ENCODE results near the gene PIM2.

The PIM2 gene

GRCh38 chrX:48918643-48919340 is at the start of gene PIM2:
TSS of gene PIM2 (minus strand) at chrX:48919024. CDS start at chrX:48918834, 190 bp downstream.
- peak; percentile 80 to 84 (median 83) for DNase-seq (ENCODE audit: low read depth in 2 of 3, low spot score in 1 of 3)

DNA sequence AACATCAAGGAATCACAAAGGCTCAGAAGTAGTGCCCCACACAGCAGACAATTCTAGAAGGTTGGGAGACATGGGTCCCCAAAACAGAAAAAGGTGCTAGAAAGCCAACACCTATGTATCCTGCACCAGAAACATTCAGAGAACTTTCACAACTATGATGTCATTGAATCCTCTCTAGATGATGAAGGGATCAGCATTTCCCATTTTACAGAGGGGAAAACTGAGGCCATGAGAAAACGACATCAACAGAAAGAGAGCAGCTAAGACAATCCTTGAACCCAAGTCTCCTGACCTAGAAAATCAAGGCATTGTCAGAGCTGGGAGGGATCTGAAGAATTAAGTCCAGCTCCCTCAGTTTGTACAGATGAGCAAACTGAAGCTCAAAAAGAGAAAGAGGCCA is 49.6 kb upstream of the PIM2 start:
- no peak for DNase-seq (ENCODE audit: low read depth in 2 of 3, low spot score in 1 of 3)

DNA sequence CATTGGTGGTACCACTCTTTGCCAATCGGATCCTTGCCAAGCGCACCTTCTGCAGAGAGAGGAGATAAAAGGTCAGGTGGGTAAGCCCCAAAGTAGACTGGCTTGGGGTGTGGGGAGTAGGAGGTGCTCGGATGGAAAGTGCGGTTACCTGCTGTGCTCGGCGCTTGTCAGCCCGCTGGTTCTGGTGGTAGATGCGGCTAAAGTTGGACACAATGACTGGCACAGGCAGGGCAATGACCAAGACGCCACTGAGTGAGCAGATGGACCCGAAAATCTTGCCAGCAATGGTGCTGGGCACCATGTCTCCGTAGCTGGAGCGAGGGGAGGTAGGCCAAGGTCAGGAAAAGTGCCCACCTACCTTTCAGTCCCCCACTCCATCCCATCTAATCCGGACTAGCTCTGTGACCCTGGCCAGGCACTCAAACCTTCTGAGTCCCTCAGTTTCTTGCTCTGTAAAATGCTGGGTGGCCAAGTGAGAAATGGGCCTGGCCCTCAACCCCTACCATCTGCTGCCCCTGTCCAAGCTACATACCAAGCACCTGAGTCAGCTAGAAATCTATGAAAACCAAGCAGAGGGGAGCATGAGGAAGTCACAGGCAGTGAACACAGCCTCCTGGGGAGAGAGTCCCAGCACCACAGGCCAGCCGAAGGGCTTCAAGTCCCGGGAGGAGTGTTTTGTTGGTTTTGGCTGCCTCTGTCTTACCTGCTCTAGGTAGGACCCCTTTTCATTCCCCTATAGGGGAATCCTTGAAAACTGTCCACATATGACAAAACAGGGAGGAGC is 48.2 kb upstream of the PIM2 start:
- no peak for DNase-seq (ENCODE audit: low read depth in 2 of 3, low spot score in 1 of 3)

- DNase-seq (ENCODE audit: low read depth in 2 of 3, low spot score in 1 of 3), result no peak
Observed at GRCh38 chrX:48965959-48966358, 47.1 kb upstream of the PIM2 start.

DNA sequence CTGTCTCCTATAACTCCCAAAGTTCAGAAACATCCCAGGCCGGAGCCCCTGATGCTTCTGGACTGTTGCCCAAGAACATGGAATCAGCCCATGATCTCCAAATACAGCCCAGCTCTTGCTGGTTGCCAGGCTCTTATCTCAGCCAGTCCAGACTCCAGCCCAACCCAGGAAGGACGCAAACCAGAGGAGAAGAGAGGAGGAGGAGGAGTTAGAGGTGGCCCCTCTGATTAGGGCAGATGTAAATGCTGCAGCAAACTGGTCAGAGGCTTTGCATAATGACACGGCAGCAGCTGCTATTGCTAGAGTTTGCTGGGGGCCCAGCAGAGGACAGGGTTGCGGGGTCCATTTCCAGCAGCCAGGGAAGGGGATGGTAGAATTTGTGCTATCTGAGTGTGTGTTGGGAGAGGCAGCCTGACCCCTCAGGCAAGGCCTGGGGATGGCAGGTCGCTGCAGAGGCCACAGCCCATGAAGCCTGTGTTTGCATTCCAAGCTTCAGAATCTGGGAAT is 42.8 kb upstream of the PIM2 start:
- DNase-seq (ENCODE audit: low read depth in 2 of 3, low spot score in 1 of 3), result no peak

- DNase-seq (ENCODE audit: low read depth in 2 of 3, low spot score in 1 of 3), result no peak
Observed at GRCh38 chrX:48960291-48960690, 41.5 kb upstream of the PIM2 start.

GRCh38 chrX:48958635-48959094 is 39.8 kb upstream of the PIM2 start:
- DNase-seq (ENCODE audit: low read depth in 2 of 3, low spot score in 1 of 3), result no peak

DNA sequence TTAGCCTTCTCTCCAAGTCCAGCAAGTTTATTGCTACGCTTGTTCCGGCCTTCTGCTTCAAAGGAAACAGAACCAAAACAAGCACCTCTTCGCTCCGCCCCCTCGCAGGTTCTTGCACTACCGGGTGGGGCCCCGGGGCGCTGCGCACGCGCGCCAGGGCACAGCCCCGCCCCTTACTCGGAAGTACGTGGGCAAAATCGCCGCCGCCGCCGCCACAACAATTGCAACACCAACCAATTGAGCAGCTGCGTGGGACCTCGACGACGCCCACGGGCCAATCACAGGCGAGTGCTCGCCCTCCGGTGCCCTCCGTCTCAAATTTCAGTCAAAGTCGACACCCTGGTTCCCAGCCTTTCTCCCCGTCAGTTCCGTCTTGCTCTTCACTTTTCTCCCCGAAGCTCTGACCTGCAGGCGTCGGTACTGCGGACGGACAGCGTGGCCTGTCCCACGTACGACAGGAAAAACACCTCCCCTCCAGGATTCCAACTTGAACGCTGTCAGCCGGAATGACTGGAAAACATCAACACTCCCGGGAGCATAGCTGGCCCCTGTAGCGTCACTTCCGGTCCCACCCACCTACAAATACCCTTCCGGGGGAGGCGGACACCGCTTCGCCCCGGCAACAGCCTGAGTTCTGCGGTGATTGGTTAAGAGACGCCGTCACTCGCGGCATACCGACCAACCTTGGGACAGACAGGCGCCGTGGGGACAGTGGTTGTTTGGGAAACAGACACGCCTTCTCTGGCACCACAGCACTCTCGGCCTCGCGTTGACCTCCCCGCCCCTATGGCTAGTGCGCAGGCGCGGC is 39.2 kb upstream of the PIM2 start:
- peak; percentile 75 to 88 (median 87) for DNase-seq (ENCODE audit: low read depth in 2 of 3, low spot score in 1 of 3)

- peak in 2 of 3 donors; percentile 51 to 62 for DNase-seq (ENCODE audit: low read depth in 2 of 3, low spot score in 1 of 3)
Observed at GRCh38 chrX:48957477-48957826, 38.6 kb upstream of the PIM2 start, which contains the start of gene OTUD5. TSS of gene OTUD5 (minus strand) at chrX:48957607. CDS start at chrX:48957570, 37 bp downstream.

DNA sequence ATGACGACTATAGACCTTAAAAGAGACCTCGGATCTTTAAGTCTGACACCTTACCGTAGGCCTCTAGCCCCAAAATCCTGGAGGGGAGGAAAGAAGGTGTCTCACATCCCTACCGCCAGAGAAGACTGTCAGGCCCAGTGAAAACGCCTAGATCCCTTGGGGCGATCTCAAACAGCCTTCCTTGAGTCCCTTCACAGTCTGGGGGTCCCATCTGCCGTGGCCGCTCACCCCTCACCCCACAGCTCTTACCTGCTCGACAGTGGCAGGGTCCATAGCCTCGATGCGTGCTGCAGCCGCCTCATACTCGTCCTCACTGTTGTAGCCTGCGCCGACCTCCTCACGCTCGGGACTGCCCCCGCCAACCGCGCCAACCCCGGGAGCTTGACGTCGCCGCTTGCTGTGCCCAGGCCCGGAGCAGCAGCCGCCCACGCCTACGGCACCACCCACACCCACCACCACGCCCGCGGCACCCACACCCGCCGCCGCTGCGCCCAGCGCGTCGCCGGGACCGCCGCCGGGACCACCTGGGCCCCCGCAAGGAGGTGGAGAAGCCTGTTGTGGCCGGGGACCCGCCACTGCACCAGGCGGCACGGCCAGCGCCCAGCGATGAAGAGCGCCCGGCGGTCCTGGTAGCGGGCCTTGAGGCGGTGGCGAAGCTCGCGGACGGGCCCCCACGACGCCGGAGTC is 38.0 kb upstream of the PIM2 start:
- no peak for DNase-seq (ENCODE audit: low read depth in 2 of 3, low spot score in 1 of 3)

DNA sequence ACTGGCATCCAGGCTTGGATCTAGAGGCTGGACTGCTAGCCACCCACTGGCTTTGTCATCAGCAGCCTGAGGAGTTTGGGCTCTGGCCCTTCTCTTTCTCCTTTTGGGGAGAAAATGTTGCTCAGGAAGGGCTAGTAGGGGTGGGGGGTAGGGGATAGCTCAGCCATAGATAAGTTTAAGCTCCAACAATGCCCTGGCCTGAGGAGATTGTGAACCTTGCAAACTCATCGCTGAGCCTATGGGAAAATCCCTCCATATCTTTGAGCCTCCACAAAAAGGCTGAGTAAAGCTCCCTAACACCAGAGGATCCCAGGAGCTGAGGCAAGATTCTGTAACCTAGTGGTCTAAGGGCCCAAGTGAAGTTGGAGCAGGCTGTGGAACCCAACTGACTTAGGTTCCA is 29.8 kb upstream of the PIM2 start:
- DNase-seq (ENCODE audit: low read depth in 2 of 3, low spot score in 1 of 3), result no peak

GRCh38 chrX:48945517-48946348 is 26.9 kb upstream of the PIM2 start:
- DNase-seq (ENCODE audit: low read depth in 2 of 3, low spot score in 1 of 3), result no peak

- no peak for DNase-seq (ENCODE audit: low read depth in 2 of 3, low spot score in 1 of 3)
Observed at GRCh38 chrX:48942895-48943294, 24.1 kb upstream of the PIM2 start.

- no peak for DNase-seq (ENCODE audit: low read depth in 2 of 3, low spot score in 1 of 3)
Observed at GRCh38 chrX:48940404-48940955, 21.7 kb upstream of the PIM2 start.

GRCh38 chrX:48939524-48940228 is 20.9 kb upstream of the PIM2 start:
- no peak for DNase-seq (ENCODE audit: low read depth in 2 of 3, low spot score in 1 of 3)

DNA sequence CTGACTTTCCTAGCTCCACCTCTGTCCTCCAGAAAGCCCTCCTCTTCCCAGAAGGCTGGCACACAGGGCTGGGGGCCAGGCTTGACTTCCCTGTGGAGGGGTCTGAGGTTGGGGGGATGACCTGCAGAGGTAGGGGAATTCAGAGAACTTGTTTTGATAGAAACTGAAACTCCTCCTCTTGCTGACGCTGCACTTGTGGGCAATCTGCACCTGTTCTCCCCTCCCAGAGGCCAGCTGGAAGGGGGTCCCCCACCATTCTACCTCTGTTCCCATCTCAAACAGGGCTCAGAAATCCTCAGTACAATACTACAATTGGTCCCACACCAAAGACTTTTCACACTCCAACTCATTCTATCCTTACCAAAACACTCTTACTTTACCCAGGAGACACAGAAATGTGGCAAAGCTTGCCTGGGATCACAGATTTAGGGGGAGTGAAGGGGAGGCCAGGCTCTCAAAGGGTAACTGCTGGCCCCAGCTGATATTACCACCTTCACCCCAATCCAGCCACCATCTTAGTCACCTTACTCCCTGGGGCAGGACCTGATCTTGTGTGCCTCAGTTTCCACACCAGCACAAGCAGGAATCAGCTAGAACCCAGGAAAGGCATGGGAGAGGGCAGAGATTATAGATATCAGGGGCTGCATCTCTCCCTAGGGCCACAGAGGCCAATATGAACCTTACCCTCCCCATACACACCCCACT is 20.0 kb upstream of the PIM2 start:
- peak in 2 of 3 donors; percentile 69 to 72 for DNase-seq (ENCODE audit: low read depth in 2 of 3, low spot score in 1 of 3)

DNA sequence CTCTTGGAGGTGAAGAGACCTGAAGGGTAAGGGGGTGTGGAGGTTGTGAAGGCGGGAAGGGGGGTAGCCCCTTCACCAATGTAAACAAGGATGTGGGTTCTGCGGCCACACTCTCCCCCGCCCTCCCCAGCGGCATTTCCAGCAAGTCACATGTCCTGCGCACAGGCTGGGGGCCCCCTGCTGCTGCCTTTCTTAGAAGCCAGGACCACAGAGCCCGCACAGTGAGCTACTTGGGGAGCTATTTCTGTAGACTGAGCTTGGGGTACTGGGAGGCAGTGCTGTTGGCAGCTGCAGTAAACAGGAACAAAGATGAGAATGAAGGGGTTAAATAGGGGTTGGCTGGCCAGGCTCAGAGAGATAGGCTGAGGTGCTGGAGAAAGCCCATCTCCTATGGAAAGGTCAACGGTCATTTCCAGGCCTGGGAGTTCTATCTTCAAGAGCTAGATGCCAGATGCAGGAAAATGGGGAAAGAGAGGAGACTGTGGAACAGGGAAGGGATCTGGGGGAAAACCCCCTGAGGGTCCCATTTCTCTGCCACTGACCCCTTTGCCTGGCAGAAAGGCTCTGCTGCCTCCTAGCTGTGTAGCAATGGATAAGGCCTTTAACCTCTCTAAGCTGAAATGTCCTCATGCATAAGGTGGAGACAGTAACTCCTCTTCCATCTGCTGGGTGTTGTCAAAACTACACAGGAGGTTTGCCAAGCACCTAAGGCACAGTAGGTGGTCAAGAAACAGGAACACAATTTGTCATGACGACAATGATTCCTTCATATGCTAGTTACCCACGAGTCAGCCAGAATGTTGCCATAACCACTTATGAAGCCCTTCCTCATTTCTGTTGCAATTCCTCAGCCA is 18.5 kb upstream of the PIM2 start:
- peak; percentile 82 to 91 (median 88) for DNase-seq (ENCODE audit: low read depth in 2 of 3, low spot score in 1 of 3)

Data from stimulated activated CD4-positive, alpha-beta T cell treated with anti-CD3 and anti-CD28 coated beads, Interleukin-12 subunit alpha, Interleukin-12 subunit beta, amount 100 ng/mL, for 48 hours (primary cell).